CD4-positive, alpha-beta T cell treated with Interleukin-17A for 4 hours (primary cell): ENCODE data around the gene SLC34A1.
"Not testable (repeated sequence)": the region's sequence is repeated elsewhere in the genome, so short reads cannot be mapped to it uniquely, and the experiment has no call there.

Experiments used
- DNase-seq: peaks from one replicate; pipeline ENCODE4 v3.0.0-alpha.2; 2020; ENCODE audit warnings: mixed read lengths

The SLC34A1 gene

DNA sequence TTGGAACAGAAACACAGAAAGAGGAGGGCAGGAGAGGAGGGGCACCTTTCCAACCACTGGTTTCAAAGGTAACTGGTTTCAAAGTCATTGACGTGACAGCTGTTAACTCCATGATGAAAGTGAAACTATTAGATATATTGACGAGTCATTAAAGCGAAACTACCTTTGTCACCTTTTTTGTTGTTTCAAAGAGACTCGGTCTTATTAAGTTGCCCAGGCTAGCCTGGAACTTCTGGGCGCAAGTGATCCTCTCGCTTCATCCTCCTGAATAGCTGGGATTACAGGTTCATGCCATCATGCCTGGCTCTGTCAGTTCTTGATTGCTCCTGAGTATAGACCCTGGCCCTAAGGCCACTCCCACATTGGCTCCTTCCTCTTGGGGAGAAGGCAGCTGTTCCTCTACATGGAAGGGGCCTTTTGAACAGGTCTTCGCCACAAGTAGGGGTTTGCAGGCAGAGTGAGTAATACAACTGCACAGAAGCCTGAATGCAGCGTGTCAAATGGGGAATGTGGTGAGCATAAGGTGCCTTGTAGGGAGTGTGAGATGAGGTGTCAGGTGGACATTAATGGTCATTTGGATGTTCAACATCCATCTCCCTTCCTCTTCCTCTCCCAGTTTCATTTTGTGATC is 28.5 kb downstream of the SLC34A1 start:
- no peak for DNase-seq

GRCh38 chr5:177414481-177414880 is 30.2 kb downstream of the SLC34A1 start:
- DNase-seq: no peak

GRCh38 chr5:177417081-177417480 is 32.8 kb downstream of the SLC34A1 start:
- DNase-seq: not testable (repeated sequence)

- no peak for DNase-seq
Observed at GRCh38 chr5:177419046-177419445, 34.8 kb downstream of the SLC34A1 start.

DNA sequence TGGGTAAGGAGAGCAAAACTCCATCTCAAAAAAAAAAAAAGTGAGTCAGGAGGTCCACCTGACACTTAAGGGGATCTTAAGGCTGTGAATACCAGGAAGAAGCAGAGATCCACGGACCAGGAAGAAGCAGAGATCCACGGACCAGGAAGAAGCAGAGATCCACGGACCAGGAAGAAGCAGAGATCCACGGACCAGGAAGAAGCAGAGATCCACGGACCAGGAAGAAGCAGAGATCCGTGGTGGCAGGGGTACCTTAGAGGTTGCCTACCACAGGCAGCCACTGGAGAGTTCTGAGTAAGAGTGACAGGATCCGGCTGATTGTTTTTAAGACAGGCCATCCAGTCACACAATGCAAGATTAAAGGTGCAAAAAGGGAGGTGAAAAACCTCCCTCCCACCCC is 36.2 kb downstream of the SLC34A1 start:
- not testable (repeated sequence) for DNase-seq

DNA sequence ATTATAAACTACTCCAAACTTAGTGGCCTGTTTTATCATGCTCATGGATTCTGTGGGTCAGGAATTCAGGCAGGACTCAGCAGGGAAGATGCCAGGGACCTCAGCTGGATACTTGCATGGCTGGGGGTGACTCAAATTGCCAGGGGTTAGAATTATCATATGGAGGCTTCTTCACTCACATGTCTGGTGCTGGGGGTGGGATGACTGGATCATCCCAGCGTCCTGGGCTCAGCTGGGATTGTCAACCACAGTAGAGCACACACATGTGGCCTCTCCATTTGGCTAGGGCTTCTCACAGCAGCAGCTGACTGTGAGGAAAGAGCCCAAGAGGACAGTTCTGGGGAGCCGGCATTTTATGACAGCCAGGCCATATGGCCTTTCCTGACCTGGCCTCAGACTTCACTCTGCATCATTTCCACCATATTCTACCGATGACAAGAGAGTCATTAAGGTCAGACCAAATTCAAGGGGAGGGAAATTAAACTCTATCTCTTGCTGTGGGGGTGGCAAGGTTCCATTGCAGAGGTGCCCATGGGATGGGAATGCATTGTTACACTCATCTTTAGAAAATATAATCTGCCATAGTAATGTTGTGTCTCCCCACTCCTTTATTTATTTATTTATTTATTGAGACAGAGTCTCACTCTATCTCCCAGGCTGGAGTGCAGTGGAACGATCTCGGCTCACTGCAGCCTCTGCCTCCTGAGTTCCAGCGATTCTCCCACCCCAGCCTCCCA is 37.0 kb downstream of the SLC34A1 start:
- no peak for DNase-seq

DNA sequence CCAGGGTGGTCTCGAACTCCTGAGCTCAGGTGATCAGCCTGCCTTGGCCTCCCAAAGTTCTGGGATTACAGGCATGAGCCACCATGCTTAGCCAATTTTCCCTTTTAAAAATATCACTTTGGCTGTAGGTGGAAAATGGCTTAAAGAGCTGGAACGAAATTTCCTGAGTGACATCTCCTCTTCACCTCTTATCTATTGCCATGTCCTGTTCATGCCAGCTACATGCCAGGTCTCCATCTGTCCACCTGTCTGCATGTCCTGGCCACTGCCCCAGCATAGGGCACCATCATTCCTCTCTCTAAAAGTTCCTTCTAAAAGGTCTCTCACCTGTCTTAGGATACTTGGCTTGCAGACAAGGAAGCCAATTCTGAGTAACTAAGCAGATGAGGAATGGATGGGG is 39.4 kb downstream of the SLC34A1 start:
- DNase-seq: no peak

DNA sequence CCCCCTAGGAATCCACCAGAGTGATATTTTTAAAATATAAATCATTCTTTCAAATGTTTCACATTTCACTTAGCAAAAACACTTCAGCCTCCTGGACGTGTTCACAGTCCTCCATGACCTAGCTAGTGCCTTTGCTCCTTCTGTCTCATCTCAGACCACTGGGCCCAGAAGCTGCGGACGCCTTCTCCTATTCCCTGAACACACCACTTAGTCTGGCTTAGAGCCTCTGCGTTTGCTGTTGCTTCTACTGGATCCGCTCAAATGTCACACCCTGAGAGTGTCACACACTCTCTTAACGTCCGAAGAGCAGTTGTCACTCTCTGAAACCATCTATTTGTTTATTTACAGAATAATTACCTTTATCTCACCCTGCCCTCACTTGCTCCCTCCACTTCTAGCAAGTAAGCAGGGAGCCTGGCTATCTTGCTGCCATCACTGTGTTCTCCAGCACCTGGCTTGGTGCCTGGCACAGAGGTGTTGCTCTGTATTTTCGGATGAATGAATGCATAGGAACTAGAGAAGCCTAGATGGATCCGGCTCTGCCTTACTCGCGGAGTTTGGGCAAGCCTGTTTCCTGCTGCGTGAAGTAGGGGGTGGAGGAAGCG is 41.1 kb downstream of the SLC34A1 start:
- no peak for DNase-seq

GRCh38 chr5:177425801-177426565 is 41.7 kb downstream of the SLC34A1 start:
- peak; percentile 100 for DNase-seq

GRCh38 chr5:177426566-177427210 is 42.5 kb downstream of the SLC34A1 start, which contains the start of gene GRK6:
GRK6 (plus strand) TSS chr5:177426676; CDS start chr5:177426846, 170 bp downstream.
- peak; percentile 79 for DNase-seq

- no peak for DNase-seq
Observed at GRCh38 chr5:177427211-177427822, 43.1 kb downstream of the SLC34A1 start.

DNA sequence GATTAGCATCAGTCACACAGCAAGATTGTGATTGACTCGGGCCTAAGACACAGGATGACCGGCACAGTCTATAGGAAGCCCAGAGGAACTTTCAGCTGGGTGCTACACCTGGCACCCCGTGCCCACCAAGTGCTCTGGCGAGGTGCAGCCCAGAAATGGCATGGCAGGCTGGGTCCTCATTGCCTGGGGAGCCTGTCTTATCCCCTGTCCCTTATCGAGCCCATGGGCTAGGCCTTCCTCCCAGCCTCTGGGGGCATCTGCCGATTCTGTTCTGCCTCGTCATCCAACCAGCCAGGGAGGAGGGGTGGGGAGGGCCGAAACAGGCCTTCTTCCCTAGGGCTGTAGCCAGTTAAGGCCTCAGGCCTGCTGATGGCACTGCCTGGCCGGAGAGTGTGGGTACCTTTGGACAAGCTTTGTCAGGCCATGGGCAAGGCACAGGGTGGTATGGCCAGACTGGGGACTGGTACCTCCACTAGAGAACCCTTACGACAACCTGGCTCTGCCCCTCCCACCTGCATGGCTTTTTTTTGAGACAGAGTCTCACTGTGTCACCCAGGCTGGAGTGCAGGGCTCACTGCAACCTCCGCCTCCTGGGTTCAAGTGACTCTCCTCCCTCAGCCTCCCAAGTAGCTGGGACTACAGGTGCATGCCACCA is 43.8 kb downstream of the SLC34A1 start:
- DNase-seq: peak; percentile 41

DNA sequence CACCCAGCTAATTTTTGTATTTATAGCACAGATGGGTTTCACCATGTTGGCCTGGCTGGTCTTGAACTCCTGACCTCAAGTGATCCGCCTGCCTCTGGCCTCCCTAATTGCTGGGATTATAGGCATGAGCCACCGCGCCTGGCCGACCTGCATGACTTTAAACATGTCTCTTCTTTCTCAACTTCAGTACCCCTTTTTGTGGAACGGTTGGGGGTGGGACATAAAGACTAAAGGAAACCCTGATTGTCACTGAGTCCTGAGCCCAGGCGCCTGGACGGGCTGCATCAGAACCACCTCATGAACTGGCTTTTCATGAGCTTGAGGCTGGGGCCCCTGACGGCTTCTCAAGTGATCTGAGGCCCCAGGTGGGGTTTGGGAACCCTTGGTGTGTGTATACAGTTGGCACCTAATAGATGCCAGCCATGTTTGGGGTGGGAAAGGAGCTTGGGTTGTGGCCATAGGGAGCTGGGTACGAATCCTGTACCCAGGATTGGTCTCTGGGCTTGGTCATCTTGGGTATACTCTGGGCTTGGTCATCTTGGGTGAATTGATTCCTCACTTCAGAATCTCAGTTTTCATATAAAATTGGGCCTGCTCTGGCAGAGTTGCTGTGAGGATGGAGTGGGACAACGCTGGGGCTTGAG is 44.5 kb downstream of the SLC34A1 start:
- DNase-seq: no peak

DNA sequence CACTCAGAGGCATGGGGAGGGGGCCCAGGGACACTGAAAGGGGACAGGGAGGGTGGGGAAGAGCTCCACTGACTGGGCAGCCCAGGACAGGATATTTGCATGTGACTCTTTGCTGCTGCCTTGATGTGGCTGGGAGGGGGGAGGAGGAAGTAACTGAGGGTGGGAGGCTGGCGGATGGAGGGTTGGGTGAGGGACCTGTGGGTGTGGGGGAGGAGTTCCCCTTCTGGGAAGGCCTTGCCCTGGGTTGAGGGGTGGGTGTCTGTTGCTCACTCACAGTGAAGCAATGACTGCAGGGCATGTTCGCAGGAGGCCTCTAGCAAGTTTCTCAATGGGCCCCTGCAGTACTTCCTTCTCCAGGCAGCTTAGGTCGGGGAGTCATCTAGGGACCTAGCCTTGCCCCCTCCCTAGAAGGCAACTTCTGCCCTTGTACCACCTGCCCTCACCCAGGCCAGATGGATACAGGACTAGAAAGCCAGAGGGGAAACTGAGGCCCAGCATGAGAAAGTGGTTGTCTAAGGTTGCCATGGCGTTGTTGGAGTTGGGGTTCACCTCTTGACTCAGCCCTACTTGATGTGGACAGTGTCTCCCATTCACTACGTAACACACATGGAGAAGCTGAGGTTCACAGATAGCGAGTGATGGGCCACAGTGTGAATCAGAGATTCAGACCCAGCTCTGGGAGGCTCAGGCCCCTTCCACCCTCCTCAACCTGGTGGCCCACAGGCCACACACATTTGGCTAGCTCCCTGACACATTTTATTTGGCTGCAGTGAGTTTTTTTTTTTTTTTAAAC is 45.2 kb downstream of the SLC34A1 start:
- DNase-seq: peak; percentile 87

DNA sequence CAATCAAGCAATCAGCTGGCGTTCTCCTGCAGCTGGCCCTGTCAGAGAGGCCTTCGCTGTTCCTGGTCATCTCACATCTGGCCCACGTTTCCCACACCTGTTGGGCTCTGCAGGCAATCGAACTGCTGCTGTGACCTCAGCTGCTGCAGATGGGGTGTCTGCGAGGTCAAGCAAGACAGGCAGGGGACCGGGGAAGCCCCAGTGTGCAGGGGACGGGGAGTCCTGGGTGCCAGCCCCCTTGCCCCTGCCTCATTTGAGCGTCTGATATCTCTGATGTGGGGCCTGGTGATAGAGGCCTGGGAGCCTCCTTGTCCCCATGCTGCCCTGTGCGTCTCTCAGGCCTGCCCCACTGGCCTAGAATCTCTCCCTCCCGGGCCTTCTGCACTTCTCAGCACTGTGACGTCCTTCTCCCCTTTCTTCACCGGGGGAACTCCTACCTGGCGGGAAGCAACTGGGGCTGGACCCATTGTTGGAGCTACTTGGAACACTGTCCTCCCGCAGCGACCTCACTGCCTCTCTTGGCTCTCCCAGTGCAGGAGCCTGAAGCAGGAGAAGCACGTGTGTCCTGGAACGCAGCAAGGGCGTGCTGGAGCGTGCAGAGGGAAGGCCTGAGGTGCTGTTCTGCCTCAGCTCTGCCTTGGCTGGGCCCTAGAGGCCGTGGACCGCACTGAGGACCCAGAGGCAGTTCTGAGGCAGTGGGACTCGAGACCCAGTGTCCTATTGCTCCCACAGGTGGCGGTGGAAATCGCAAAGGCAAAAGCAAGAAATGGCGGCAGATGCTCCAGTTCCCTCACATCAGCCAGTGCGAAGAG is 46.1 kb downstream of the SLC34A1 start:
- DNase-seq: no peak

- no peak for DNase-seq
Observed at GRCh38 chr5:177430972-177431316, 46.7 kb downstream of the SLC34A1 start.

DNA sequence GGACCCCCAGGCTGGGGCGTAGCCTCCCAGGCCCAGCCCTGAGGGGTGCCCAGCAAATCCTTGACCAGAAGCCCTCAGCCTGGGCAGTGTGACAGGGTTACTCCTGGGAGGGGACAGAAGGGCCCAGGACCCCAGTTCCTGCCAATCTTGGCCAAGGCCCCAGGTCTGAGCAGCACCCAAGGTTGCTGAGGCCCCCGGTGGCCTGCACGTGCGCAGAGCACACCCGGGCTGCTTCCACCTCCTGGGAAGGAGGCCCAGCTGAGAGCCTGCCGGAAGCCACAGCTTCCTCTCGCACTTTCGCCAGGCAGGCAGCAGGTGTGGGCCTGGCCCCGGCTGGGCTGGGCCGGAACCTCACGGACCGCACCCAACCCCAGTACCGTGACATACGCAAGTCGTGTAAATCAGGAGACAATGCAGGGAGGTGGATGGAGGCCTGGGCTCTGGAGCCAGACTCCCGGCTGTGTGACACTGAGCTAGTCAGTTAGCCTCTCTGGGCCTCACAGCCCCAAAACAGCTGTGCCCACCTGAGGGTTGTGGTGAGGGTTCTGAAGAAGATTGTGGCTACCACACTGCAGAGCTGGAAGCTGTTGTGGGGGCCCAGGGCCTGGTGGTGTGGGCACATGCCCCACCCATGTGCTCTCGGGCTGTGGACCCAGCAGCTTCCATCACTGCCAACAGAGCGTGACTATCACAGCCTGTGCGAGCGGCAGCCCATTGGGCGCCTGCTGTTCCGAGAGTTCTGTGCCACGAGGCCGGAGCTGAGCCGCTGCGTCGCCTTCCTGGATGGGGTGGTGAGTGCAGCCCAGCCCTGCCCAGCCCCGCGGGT is 47.3 kb downstream of the SLC34A1 start:
- peak; percentile 73 for DNase-seq

DNA sequence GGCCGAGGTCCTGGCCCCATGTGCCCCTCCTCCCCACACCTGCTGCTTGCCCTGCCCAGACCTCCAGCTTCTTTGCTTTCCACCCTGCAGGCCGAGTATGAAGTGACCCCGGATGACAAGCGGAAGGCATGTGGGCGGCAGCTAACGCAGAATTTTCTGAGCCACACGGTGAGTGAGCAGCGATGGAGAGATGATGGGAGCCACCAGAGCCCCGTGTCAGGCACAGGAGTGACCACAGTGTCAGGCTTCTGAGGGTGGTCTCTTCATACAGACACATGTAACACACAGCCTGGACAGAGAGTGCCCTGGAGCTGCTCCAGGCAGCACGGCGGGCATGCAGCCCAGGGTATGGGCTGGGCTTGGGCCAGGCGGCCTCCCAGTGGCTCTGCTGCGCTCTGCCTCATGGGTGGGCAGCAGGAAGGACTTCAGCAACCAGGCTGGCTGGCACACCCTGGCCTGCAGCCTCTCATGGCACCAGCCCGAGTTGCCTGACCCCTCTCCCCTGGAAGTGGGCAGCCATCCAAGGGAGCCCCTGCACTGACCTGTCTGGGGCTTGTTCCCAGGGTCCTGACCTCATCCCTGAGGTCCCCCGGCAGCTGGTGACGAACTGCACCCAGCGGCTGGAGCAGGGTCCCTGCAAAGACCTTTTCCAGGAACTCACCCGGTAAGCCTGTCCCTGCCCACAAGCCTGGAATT is 48.1 kb downstream of the SLC34A1 start:
- no peak for DNase-seq
